WTC11 (cell line): ENCODE results near the gene LRMDA.

Experiments
- ATF2 ChIP-seq: sonication (generic); formaldehyde crosslinking; IDR thresholded peaks from 2 replicates; pipeline ENCODE4 v1.8.1; 2022; ENCODE audit warnings: low read depth, missing genetic modification reagents, borderline replicate concordance
- ATF3 ChIP-seq: sonication (generic); formaldehyde crosslinking; conservative IDR thresholded peaks from 2 replicates; pipeline ENCODE4 v1.8.1; 2022; ENCODE audit warnings: mild to moderate bottlenecking, missing genetic modification reagents
- CTCF ChIP-seq: fragments of 200-600 bp; IDR thresholded peaks from 2 replicates; pipeline ENCODE4 v1.8.0; 2022; ENCODE audit warnings: antibody characterized with exemption
- MLX ChIP-seq: sonication (generic); formaldehyde crosslinking; IDR thresholded peaks from 2 replicates; pipeline ENCODE4 v1.8.1; 2023; ENCODE audit warnings: mild to moderate bottlenecking, missing genetic modification reagents, moderate library complexity
- NFE2L1 ChIP-seq: sonication (generic); formaldehyde crosslinking; IDR thresholded peaks from 2 replicates; pipeline ENCODE4 v1.8.1; 2023; ENCODE audit warnings: missing genetic modification reagents
- NFYB ChIP-seq: sonication (generic); formaldehyde crosslinking; conservative IDR thresholded peaks from 2 replicates; pipeline ENCODE4 v1.8.0; 2022; ENCODE audit warnings: low read depth, missing genetic modification reagents
- NR2C2 ChIP-seq: sonication (generic); formaldehyde crosslinking; IDR thresholded peaks from 2 replicates; pipeline ENCODE4 v1.8.0; 2022; ENCODE audit warnings: mild to moderate bottlenecking, missing genetic modification reagents

GRCh38 chr10:75396631-75397495 is 34.6 kb upstream of the LRMDA start:
- no peak for TF ChIP-seq ATF3 (CRISPR knock-in tag)
- no peak for TF ChIP-seq NFE2L1 (CRISPR knock-in tag)
- TF ChIP-seq CTCF = no peak
- TF ChIP-seq ATF2 (CRISPR knock-in tag) = no peak
- no peak for TF ChIP-seq MLX
- no peak for TF ChIP-seq NFYB (CRISPR knock-in tag)
- TF ChIP-seq NR2C2 (CRISPR knock-in tag) = no peak
